ENCODE results near the gene CSNK2A2. TPM values are rescaled to one million over a fixed set of nuclear protein-coding genes. Genes with fewer than 3 reads are reported as not detected.

The CSNK2A2 gene
- total and polyA plus RNA-seq, 10 of the 15 experiments (the other 5 are each of a cell fraction or from before 2014, with no cell fraction given) = 17.4 to 79.1 (median 29.4) TPM

DNA sequence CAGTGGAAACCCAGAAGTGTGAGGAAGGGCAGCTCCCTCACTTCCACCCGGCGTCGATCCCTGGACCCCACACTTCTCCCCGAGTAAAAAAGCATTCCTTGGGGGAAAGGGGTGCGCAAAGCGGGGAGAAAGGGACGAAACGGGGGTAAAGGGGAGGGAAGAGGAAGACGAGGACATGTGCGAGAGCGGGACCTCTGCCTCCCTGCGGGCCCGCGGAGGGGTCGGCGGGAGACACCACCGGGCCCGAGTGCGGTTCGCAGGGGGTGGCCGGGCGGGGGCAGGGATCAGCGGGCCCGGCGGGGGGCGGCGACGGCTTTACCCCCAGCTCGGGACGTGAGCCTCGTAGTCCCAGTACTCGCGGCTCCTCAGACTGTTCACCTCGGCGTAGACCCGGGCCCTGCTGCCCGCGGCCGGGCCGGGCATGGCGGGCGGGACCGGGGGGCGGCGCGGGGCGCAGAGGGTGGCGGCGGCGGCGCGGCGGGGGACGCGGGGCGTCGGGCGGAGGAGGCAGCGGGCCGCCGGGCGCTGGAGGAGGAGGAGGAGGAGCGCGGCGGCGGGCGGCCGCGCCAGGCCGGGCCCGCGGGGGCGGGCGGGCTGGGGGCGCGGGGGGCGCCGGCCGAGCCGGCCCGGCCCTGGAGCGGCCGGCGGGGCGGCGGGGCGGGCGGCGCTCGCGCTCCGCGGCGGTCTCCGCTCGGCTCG, 443 bp downstream of the CSNK2A2 start:
- no peak for FAIRE-seq
- H3K9ac ChIP-seq (ENCODE audit: control insufficient read depth, insufficient read depth, low read length) = peak overlapping the region; percentile 86
- H3K4me1 ChIP-seq (ENCODE audit: control insufficient read depth, insufficient read depth, low read length) = peaks cover 4% of the 10 kb centered on the region
- no peaks in the 10 kb centered on the region for H3K27me3 ChIP-seq (replicated peaks in 1 of 2; ENCODE audit: control insufficient read depth in 2 of 2, insufficient read depth in 2 of 2, low read length in 1 of 2)
- ChIA-PET SMC1A (ENCODE audit: uncharacterized antibody, unreplicated experiment) (interaction anchor here (0.6 to 5.3 kb wide), 7 partner anchors 17 to 289 kb away, joined by 3 to 35 read pairs (median 5); a partner anchor contains a TSS), CTCF (interaction anchor here (0.9 to 3.5 kb wide), 9 partner anchors 17 to 139 kb away, joined by 3 to 30 read pairs (median 6); a partner anchor contains a TSS), POLR2A (interaction anchor here (1.0 to 2.2 kb wide), 2 partner anchors 46 to 52 kb away, joined by 4 to 8 read pairs; a partner anchor contains a TSS), RAD21 (ENCODE audit: unreplicated experiment) (interaction anchor here (0.9 to 5.0 kb wide), 4 partner anchors 46 to 195 kb away, joined by 3 to 34 read pairs (median 18); partner anchors contain the start of gene GINS3)
- no TSS peak for BruUV-seq (replicated peaks)
- DNase-seq (ENCODE audit: low read depth, low spot score) = no peak
- H3K4me2 ChIP-seq (ENCODE audit: control insufficient read depth, insufficient read depth) = peak overlapping the region; percentile 92
- peak overlapping the region; percentile 95 for H3K4me3 ChIP-seq
- no peaks in the 10 kb centered on the region for H3K9me3 ChIP-seq (replicated peaks; ENCODE audit: control insufficient read depth, insufficient read depth, low read length)
- peaks cover 31% of the 10 kb centered on the region for H3K79me2 ChIP-seq (ENCODE audit: control insufficient read depth, insufficient read depth, low read length)
- 0% methylated on average over 7 of the region's 97 CpGs for WGBS (ENCODE audit: insufficient coverage, insufficient replicate concordance, low lambda C conversion rate, missing lambda C conversion rate)
- TF ChIP-seq EED (IDR thresholded peaks at IDR 0.05; ENCODE audit: low read depth) (no peak), CREB1 (IDR thresholded peaks at IDR 0.05; ENCODE audit: low read depth) (no peak), POLR2A (IDR thresholded peaks at IDR 0.05; ENCODE audit: low read depth, low read length) (peak; percentile 14; the same call in 1 of the 2 replicates)
- no peak overlapping the region for H2AFZ ChIP-seq (ENCODE audit: control insufficient read depth, low read depth, low read length)
- in situ Hi-C loops (cut with MboI) (no loop called here), intact Hi-C loops (cut with micrococcal nuclease; ENCODE audit: unreplicated experiment) (loop anchor here (1.0 to 10.0 kb wide), 2 partner anchors 50 to 173 kb away; partner anchors contain the start of gene MMP15)
- H3K36me3 ChIP-seq (ENCODE audit: control insufficient read depth in 2 of 2, insufficient read depth in 2 of 2, low read length in 1 of 2) = peaks cover 0 to 5% of the 10 kb centered on the region in 2 experiments; a peak in 2 of 4 replicates
- H4K20me1 ChIP-seq (ENCODE audit: control insufficient read depth, insufficient read depth) = no peaks in the 10 kb centered on the region
- peak overlapping the region; percentile 69 for H3K27ac ChIP-seq (ENCODE audit: control insufficient read depth, insufficient read depth)
- ATAC-seq = peak; percentile 10; the same call in 2 of the 3 replicates

DNA sequence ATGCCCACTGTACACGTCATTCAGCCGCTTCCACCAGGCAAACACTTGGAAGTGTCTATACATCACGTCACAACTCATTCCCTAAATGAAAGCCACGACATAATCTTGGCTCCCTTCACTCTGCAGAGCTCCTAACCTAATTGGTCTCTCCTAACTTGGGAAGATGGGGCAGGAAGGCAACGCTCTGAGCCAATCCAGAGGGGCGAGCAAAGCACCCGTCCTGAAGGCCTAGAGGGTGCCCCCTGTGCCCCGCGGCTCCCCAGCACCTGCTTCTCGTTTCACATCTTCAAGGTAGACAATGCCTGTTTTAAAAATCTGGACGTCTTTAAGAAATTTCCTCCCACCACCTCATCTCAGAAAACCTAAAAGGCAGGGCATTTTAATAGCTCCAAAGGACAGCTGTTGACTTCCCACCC, 1.0 kb downstream of the CSNK2A2 start:
- peak overlapping the region; percentile 92 for H3K4me2 ChIP-seq (ENCODE audit: control insufficient read depth, insufficient read depth)
- H3K4me3 ChIP-seq = peak overlapping the region; percentile 95
- peaks cover 4% of the 10 kb centered on the region for H3K4me1 ChIP-seq (ENCODE audit: control insufficient read depth, insufficient read depth, low read length)
- no TSS peak for BruUV-seq (replicated peaks)
- no peaks in the 10 kb centered on the region for H3K9me3 ChIP-seq (replicated peaks; ENCODE audit: control insufficient read depth, insufficient read depth, low read length)
- intact Hi-C loops (cut with micrococcal nuclease; ENCODE audit: unreplicated experiment) (loop anchor here (10.0 kb wide), 1 partner anchor 172 kb away; the partner anchor contains the start of gene MMP15), in situ Hi-C loops (cut with MboI) (no loop called here)
- no peak for FAIRE-seq
- POLR2A ChIA-PET = interaction anchor here (0.6 to 1.0 kb wide), 2 partner anchors 40 to 52 kb away, joined by 3 to 4 read pairs; a partner anchor contains a TSS
- RAD21 ChIA-PET (ENCODE audit: unreplicated experiment) = interaction anchor here (0.9 to 5.0 kb wide), 5 partner anchors 47 to 195 kb away, joined by 3 to 34 read pairs (median 3); partner anchors contain the start of gene GINS3
- H2AFZ ChIP-seq (ENCODE audit: control insufficient read depth, low read depth, low read length) = no peak overlapping the region
- no peak for DNase-seq (ENCODE audit: low read depth, low spot score)
- H3K27ac ChIP-seq (ENCODE audit: control insufficient read depth, insufficient read depth) = peak overlapping the region; percentile 69
- peaks cover 0 to 5% of the 10 kb centered on the region in 2 experiments; a peak in 2 of 4 replicates for H3K36me3 ChIP-seq (ENCODE audit: control insufficient read depth in 2 of 2, insufficient read depth in 2 of 2, low read length in 1 of 2)
- CTCF ChIA-PET = interaction anchor here (0.9 to 3.5 kb wide), 11 partner anchors 17 to 139 kb away, joined by 3 to 30 read pairs (median 6); a partner anchor contains a TSS
- H3K79me2 ChIP-seq (ENCODE audit: control insufficient read depth, insufficient read depth, low read length) = peaks cover 31% of the 10 kb centered on the region
- 19% methylated on average over 11 of the region's 11 CpGs for WGBS (ENCODE audit: insufficient coverage, insufficient replicate concordance, low lambda C conversion rate, missing lambda C conversion rate)
- SMC1A ChIA-PET (ENCODE audit: uncharacterized antibody, unreplicated experiment) = interaction anchor here (0.6 to 5.3 kb wide), 6 partner anchors 17 to 289 kb away, joined by 3 to 35 read pairs (median 6); a partner anchor contains a TSS
- H3K27me3 ChIP-seq (replicated peaks in 1 of 2; ENCODE audit: control insufficient read depth in 2 of 2, insufficient read depth in 2 of 2, low read length in 1 of 2) = no peaks in the 10 kb centered on the region
- peak overlapping the region; percentile 86 for H3K9ac ChIP-seq (ENCODE audit: control insufficient read depth, insufficient read depth, low read length)
- peak; percentile 32 for ATAC-seq
- no peaks in the 10 kb centered on the region for H4K20me1 ChIP-seq (ENCODE audit: control insufficient read depth, insufficient read depth)
- TF ChIP-seq SMC3 (IDR thresholded peaks at IDR 0.05; ENCODE audit: borderline replicate concordance, low read length) (no peak), LARP7 (IDR thresholded peaks at IDR 0.05) (no peak), CBX3 (IDR thresholded peaks at IDR 0.05; ENCODE audit: borderline replicate concordance, low read depth) (no peak), HDGF (IDR thresholded peaks at IDR 0.05) (no peak), BACH1 (IDR thresholded peaks at IDR 0.05; ENCODE audit: borderline replicate concordance) (no peak)
- TF ChIP-seq, protein P1, sequence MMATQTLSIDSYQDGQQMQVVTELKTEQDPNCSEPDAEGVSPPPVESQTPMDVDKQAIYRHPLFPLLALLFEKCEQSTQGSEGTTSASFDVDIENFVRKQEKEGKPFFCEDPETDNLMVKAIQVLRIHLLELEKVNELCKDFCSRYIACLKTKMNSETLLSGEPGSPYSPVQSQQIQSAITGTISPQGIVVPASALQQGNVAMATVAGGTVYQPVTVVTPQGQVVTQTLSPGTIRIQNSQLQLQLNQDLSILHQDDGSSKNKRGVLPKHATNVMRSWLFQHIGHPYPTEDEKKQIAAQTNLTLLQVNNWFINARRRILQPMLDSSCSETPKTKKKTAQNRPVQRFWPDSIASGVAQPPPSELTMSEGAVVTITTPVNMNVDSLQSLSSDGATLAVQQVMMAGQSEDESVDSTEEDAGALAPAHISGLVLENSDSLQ (IDR thresholded peaks at IDR 0.05) = no peak
- TF ChIP-seq, protein P2, sequence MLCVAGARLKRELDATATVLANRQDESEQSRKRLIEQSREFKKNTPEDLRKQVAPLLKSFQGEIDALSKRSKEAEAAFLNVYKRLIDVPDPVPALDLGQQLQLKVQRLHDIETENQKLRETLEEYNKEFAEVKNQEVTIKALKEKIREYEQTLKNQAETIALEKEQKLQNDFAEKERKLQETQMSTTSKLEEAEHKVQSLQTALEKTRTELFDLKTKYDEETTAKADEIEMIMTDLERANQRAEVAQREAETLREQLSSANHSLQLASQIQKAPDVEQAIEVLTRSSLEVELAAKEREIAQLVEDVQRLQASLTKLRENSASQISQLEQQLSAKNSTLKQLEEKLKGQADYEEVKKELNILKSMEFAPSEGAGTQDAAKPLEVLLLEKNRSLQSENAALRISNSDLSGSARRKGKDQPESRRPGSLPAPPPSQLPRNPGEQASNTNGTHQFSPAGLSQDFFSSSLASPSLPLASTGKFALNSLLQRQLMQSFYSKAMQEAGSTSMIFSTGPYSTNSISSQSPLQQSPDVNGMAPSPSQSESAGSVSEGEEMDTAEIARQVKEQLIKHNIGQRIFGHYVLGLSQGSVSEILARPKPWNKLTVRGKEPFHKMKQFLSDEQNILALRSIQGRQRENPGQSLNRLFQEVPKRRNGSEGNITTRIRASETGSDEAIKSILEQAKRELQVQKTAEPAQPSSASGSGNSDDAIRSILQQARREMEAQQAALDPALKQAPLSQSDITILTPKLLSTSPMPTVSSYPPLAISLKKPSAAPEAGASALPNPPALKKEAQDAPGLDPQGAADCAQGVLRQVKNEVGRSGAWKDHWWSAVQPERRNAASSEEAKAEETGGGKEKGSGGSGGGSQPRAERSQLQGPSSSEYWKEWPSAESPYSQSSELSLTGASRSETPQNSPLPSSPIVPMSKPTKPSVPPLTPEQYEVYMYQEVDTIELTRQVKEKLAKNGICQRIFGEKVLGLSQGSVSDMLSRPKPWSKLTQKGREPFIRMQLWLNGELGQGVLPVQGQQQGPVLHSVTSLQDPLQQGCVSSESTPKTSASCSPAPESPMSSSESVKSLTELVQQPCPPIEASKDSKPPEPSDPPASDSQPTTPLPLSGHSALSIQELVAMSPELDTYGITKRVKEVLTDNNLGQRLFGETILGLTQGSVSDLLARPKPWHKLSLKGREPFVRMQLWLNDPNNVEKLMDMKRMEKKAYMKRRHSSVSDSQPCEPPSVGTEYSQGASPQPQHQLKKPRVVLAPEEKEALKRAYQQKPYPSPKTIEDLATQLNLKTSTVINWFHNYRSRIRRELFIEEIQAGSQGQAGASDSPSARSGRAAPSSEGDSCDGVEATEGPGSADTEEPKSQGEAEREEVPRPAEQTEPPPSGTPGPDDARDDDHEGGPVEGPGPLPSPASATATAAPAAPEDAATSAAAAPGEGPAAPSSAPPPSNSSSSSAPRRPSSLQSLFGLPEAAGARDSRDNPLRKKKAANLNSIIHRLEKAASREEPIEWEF (IDR thresholded peaks at IDR 0.05; ENCODE audit: insufficient replicate concordance, low read depth, low read length) = no peak

All from GM12878 (cell line).